Mononuclear cell (primary cell): Measurements from ENCODE around the gene MCTP1. TPM values are rescaled to one million over a fixed set of nuclear protein-coding genes. Genes with fewer than 3 reads are reported as not detected.

Experiments used
- total RNA-seq: library from RNA; depleted of rRNA; stranded (reverse); fragments of >200 nt; gene quantifications from one replicate; pipeline ENCODE4 v1.2.3, GENCODE V29; 2012

The MCTP1 gene
- total RNA-seq, 1 donor: 33.6 TPM

Other genes with a start within 250 kb of the MCTP1 start
- 1.8 TPM for gene FAM81B, start 106.3 kb upstream of the MCTP1 start, total RNA-seq